Erythroblast (primary cell): ENCODE results near the gene KLHL10.

ENCODE experiments used
- GATA1 ChIP-seq: IDR thresholded peaks from 2 replicates; pipeline ENCODE4 v1.6.1; 2011; ENCODE audit warnings: low read depth, mild to moderate bottlenecking, control low read depth, low read length, moderate library complexity
- POLR2A ChIP-seq: IDR thresholded peaks from 2 replicates; pipeline ENCODE4 v1.6.1; 2011; ENCODE audit warnings: mild to moderate bottlenecking, low read length

GRCh38 chr17:41793784-41794539, 43.7 kb upstream of the KLHL10 start:
- TF ChIP-seq POLR2A = no peak
- no peak for TF ChIP-seq GATA1
